RPMI7951 (cell line): ENCODE measurements around the gene USP2. TPM values are rescaled to one million over a fixed set of nuclear protein-coding genes. Genes with fewer than 3 reads are reported as not detected.

Experiments used
- DNase-seq: peaks from one replicate; pipeline ENCODE4 v3.0.0-alpha.2; 2012; ENCODE audit warnings: low read depth
- total RNA-seq: library from RNA; depleted of rRNA; stranded (reverse); fragments of >200 nt; shearing (Covaris generic); gene quantifications from 2 replicates; pipeline ENCODE4 v1.2.3, GENCODE V29; 2014; rRNA removed

The USP2 gene
- total RNA-seq, 1 experiment from 2014 or later: 0.24 TPM

DNA sequence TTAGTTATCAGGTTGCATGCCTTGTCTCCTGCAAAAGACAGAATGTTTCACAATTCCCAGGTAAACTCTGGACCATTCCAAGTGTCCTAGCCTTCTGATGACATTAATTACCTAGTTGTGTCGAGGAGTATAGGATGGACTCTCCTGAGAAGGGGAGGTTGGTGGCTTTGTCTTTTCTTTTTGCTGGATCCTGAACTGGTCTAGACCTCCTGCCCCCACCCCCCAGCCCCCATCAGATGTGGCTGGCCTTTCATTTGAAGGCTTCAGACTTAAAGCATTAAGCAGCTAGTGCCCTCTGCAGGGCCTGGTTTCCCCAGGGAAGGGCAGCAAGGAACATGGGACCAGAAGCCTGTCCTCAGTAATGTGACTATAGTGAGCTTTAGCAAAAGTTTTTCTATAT is 74.3 kb downstream of the USP2 start:
- no peak for DNase-seq

DNA sequence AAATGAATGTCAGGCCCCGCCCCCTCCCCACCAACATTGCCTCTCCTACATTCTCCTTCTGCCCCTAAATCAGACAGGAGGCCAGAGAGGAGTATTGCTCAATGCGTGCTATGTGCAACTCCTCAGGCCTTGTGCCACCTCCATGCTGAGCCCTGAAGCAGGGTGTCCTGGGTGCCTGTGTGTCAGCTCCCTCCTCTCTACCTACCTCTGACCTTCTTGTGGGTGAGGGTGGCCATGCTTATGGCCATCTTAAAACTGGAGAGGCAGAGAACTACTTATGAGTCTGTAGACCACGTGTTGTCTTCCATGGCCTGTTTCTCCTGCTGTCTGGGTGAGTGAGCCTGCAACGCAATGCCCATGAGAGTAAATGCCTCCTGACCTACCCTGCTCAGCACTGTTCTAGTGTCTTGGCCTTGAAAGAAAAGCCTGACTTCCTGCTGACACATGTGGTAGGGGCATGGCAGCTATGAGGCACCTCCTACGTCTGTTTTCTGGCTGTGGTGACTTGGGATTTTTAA is 75.1 kb downstream of the USP2 start:
- DNase-seq: no peak

GRCh38 chr11:119305556-119306372 is 75.7 kb downstream of the USP2 start:
- DNase-seq: no peak

Other genes with a start within 250 kb of the USP2 start
- 0.20 and 0.24 TPM in 2 replicates for gene ABCG4, start 232.6 kb downstream of the USP2 start, total RNA-seq
- 4.9 and 5.6 TPM in 2 replicates for gene NLRX1, start 213.0 kb downstream of the USP2 start, total RNA-seq
- not detected in 2 replicates for gene NHERF4, start 196.2 kb downstream of the USP2 start, total RNA-seq
- gene CBL, start 175.4 kb downstream of the USP2 start, total RNA-seq: 12.7 and 14.1 TPM in 2 replicates
- gene MCAM, start 64.6 kb downstream of the USP2 start, total RNA-seq: 57.2 and 91.7 TPM in 2 replicates
- 9.0 and 9.1 TPM in 2 replicates for gene RNF26, start 47.2 kb downstream of the USP2 start, total RNA-seq
- gene C1QTNF5, start 40.8 kb downstream of the USP2 start, total RNA-seq: 2.3 and 4.4 TPM in 2 replicates
- not detected in 2 replicates for gene MFRP, start 35.0 kb downstream of the USP2 start, total RNA-seq
- 949 and 1,053 TPM in 2 replicates for gene THY1, start 41.5 kb upstream of the USP2 start, total RNA-seq